Rectal smooth muscle tissue (tissue), 1 donor: ENCODE results near the gene U2AF1.
"Not testable (repeated sequence)": the region's sequence is repeated elsewhere in the genome, so short reads cannot be mapped to it uniquely, and the experiment has no call there.

ENCODE experiments used
- H3K27ac ChIP-seq: one replicate; pipeline ENCODE4 v1.7.0; 2013; ENCODE audit warnings: low read depth, low read length, inconsistent platforms
- H3K27me3 ChIP-seq: one replicate; pipeline ENCODE4 v1.7.0; 2013; ENCODE audit warnings: low read length; ENCODE audit not compliant: control insufficient read depth, insufficient read depth
- H3K36me3 ChIP-seq: one replicate; pipeline ENCODE4 v1.7.0; 2013; ENCODE audit warnings: low read length; ENCODE audit not compliant: control insufficient read depth, insufficient read depth
- H3K4me1 ChIP-seq: one replicate; pipeline ENCODE4 v1.7.0; 2013; ENCODE audit warnings: low read length; ENCODE audit not compliant: control insufficient read depth, insufficient read depth
- H3K4me3 ChIP-seq: one replicate; pipeline ENCODE4 v1.7.0; 2013; ENCODE audit warnings: low read length
- H3K9ac ChIP-seq: one replicate; pipeline ENCODE4 v1.7.0; 2013; ENCODE audit warnings: low read length

The U2AF1 gene, protein sequence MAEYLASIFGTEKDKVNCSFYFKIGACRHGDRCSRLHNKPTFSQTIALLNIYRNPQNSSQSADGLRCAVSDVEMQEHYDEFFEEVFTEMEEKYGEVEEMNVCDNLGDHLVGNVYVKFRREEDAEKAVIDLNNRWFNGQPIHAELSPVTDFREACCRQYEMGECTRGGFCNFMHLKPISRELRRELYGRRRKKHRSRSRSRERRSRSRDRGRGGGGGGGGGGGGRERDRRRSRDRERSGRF

GRCh38 chr21:43106965-43107793 lies at the start of gene U2AF1:
Gene U2AF1, minus strand, starts transcription at chr21:43107570. Its CDS starts 76 bp downstream, at chr21:43107494.
- H3K9ac ChIP-seq, H3K36me3 ChIP-seq, H3K4me1 ChIP-seq, H3K27me3 ChIP-seq, H3K27ac ChIP-seq: not testable (repeated sequence)
- peak within 1 kb of the TSS; percentile 63 for H3K4me3 ChIP-seq

DNA sequence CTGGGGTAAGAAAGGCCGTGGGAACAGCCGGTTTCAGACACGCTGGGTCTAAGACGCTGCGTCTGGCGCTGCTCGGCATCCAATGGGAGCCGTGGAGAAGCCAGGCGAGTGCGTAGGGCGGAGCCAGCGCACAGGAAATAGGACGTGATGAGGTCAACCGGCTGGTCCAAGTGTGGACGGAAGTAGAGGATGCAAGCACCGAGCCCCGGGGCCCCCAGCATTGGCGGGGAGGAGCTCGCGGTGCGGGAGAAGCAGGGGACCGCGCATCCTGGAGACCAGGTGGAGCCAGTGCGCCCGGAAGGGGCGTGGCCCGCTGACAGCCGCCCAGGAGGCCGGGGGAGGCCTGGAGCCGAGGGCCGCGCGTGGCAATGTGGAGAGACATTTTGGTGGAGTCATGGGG lies 46.2 kb upstream of the U2AF1 start:
- H3K27me3 ChIP-seq, H3K4me1 ChIP-seq, H3K4me3 ChIP-seq, H3K9ac ChIP-seq, H3K36me3 ChIP-seq, H3K27ac ChIP-seq: not testable (repeated sequence)

DNA sequence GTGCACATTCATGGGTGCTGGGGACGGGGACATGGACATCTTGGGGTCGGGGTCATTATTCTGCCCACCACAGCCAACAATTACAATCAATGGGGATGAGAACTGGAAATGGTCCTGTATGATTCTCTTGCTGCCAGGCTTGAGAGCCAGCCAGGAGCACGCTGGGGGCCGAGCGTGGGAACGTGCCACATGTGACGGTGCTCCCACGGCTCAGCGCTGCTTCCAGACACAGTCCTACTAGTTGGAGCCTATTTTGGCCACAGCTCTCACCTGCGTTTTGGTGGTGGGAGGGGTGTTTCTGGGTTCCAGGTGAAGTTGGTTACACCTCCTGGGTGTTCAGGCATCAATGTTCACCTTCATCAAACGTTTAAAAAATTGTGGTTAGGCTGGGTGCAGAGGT lies 42.0 kb upstream of the U2AF1 start:
- not testable (repeated sequence) for H3K27ac ChIP-seq, H3K36me3 ChIP-seq, H3K4me3 ChIP-seq, H3K9ac ChIP-seq, H3K4me1 ChIP-seq, H3K27me3 ChIP-seq

DNA sequence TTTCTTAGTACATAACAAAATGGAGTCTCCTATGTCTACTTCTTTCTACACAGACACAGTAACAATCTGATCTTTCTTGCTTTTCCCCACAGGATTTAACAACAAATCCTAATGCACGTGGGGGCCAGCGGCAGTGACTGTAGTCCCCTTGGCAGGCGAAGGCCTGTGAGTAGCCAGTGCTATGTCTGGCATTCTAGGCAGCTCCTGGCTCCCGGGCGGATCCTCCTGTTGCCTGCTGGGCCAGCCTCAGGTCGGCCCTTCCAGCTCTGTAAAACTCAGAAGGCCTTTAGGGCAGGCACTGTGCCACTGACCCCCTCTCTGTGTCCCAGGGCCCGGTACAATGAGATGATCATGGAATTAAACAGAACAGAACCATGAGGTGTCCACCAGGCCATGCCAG lies 40.6 kb upstream of the U2AF1 start:
- H3K4me1 ChIP-seq, H3K27me3 ChIP-seq, H3K36me3 ChIP-seq, H3K27ac ChIP-seq, H3K9ac ChIP-seq, H3K4me3 ChIP-seq: not testable (repeated sequence)

DNA sequence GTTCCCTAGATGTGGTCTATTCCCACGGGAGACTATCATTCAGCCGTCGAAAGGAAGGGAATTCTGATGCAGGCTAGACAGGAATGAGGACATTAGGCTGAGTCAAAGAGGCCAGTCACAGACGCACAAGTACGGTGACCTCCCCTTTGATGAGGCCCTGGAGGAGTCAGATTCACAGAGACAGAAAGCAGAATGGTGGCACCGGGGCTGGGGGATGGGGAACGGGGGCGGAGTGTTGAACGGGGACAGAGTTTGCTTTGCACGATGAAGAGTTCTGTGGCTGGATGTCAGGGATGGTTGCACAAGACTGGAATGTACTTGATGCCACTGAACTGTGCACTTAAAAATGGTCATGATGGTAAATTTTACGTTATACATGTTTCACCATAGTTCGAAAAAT lies 39.3 kb upstream of the U2AF1 start:
- H3K4me3 ChIP-seq, H3K4me1 ChIP-seq, H3K36me3 ChIP-seq, H3K27ac ChIP-seq, H3K27me3 ChIP-seq, H3K9ac ChIP-seq: not testable (repeated sequence)

DNA sequence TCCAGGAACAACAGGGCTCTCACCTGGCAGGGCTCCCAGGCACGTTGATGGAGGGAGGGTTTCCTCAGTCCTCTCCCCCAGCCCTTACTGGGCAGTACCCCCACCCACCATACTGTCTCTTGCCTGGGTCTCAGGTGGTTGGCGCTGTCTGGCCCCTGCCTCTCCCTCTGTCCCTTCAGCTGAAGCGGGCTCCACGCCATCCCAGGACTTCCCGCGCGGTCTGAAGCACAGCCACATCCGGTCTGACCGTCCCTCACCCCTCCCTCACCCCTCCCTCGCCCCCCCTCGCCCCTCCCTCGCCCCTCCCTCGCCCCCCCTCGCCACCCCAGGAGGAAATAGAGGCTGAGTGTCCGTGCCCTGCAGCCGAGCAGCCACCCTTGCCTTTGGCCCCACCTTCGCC lies 34.0 kb upstream of the U2AF1 start:
- H3K27me3 ChIP-seq, H3K27ac ChIP-seq, H3K4me3 ChIP-seq, H3K4me1 ChIP-seq, H3K9ac ChIP-seq, H3K36me3 ChIP-seq: not testable (repeated sequence)

- not testable (repeated sequence) for H3K27me3 ChIP-seq, H3K4me1 ChIP-seq, H3K9ac ChIP-seq, H3K27ac ChIP-seq, H3K4me3 ChIP-seq, H3K36me3 ChIP-seq
These were observed 31.6 kb upstream of the U2AF1 start for GRCh38 chr21:43138944-43139343.

GRCh38 chr21:43134520-43134919 lies 27.1 kb upstream of the U2AF1 start:
- H3K27ac ChIP-seq, H3K4me1 ChIP-seq, H3K9ac ChIP-seq, H3K4me3 ChIP-seq, H3K36me3 ChIP-seq, H3K27me3 ChIP-seq: not testable (repeated sequence)

GRCh38 chr21:43130094-43130493 lies 22.7 kb upstream of the U2AF1 start:
- H3K27ac ChIP-seq, H3K27me3 ChIP-seq: not testable (repeated sequence)

GRCh38 chr21:43115956-43116355 lies 8.6 kb upstream of the U2AF1 start:
- H3K4me3 ChIP-seq, H3K36me3 ChIP-seq, H3K9ac ChIP-seq, H3K27me3 ChIP-seq, H3K27ac ChIP-seq, H3K4me1 ChIP-seq: not testable (repeated sequence)

More at GRCh38 chr21:43130094-43130493, 22.7 kb upstream of the U2AF1 start:
- not testable (repeated sequence) for H3K9ac ChIP-seq, H3K4me3 ChIP-seq, H3K4me1 ChIP-seq, H3K36me3 ChIP-seq

- not testable (repeated sequence) for H3K27me3 ChIP-seq, H3K9ac ChIP-seq, H3K4me3 ChIP-seq, H3K4me1 ChIP-seq, H3K27ac ChIP-seq, H3K36me3 ChIP-seq
These were observed 7.1 kb upstream of the U2AF1 start for GRCh38 chr21:43114483-43114882.

GRCh38 chr21:43109006-43109405 lies 1.6 kb upstream of the U2AF1 start:
- H3K4me3 ChIP-seq, H3K4me1 ChIP-seq, H3K9ac ChIP-seq, H3K36me3 ChIP-seq, H3K27me3 ChIP-seq, H3K27ac ChIP-seq: not testable (repeated sequence)

DNA sequence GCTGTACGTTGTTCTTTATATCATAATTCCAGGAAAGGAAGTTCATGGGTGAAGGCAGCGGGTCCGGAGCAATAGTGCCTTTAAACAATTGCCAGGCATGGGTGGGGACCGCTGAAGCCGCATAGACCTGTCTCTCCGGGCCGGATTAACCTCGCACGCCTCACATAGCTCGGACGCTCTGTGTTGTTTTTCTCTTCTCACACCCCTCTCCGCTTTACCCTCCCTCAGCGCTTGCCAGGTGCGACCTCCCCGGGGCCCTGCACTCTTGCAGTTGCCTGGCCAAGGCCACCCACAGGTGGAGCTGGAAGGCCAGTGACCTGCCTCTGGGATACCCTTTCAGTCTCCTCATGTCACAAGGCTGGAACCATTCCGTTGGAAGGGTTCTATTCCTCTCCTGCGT lies 807 bp upstream of the U2AF1 start:
- not testable (repeated sequence) for H3K9ac ChIP-seq, H3K36me3 ChIP-seq

More for the DNA sequence above, 807 bp upstream of the U2AF1 start:
- not testable (repeated sequence) for H3K27ac ChIP-seq, H3K4me3 ChIP-seq, H3K4me1 ChIP-seq, H3K27me3 ChIP-seq
